CD4-positive, alpha-beta T cell treated with Interleukin-1 beta for 1 hour (primary cell): Measurements from ENCODE around the gene CFAP97D2.
"Not testable (repeated sequence)": the region's sequence is repeated elsewhere in the genome, so short reads cannot be mapped to it uniquely, and the experiment has no call there.

Source experiments
- DNase-seq, 2 donors: peaks; one replicate each; pipeline ENCODE4 v3.0.0-alpha.2; 2020 to 2022

The CFAP97D2 gene

GRCh38 chr13:114179087-114179658 lies at the start of gene CFAP97D2:
TSS of gene CFAP97D2 (plus strand) at chr13:114179257. CDS start at chr13:114179331, 74 bp downstream.
- no peak for DNase-seq

GRCh38 chr13:114129649-114130062 lies 49.4 kb upstream of the CFAP97D2 start:
- no peak for DNase-seq

- no peak for DNase-seq
Observed at GRCh38 chr13:114130131-114130836, 48.8 kb upstream of the CFAP97D2 start.

GRCh38 chr13:114130837-114131582 lies 48.0 kb upstream of the CFAP97D2 start:
- DNase-seq: peak; percentile 58 to 65

- peak in 1 of 2 donors; percentile 33 for DNase-seq
Observed at GRCh38 chr13:114131583-114132418, 47.3 kb upstream of the CFAP97D2 start.

GRCh38 chr13:114132419-114133121 lies 46.5 kb upstream of the CFAP97D2 start, which contains the start of gene RASA3:
TSS of gene RASA3 (minus strand) at chr13:114132623. CDS start at chr13:114132489, 134 bp downstream.
- DNase-seq: peak; percentile 69

GRCh38 chr13:114133126-114133525 lies 45.9 kb upstream of the CFAP97D2 start:
- not testable (repeated sequence) for DNase-seq

- DNase-seq: not testable (repeated sequence)
Observed at GRCh38 chr13:114133552-114133951, 45.5 kb upstream of the CFAP97D2 start.

GRCh38 chr13:114134111-114134943 lies 44.7 kb upstream of the CFAP97D2 start:
- peak in 1 of 2 donors; percentile 57 for DNase-seq

GRCh38 chr13:114134944-114135610 lies 44.0 kb upstream of the CFAP97D2 start:
- DNase-seq: no peak

- no peak for DNase-seq
Observed at GRCh38 chr13:114135731-114136171, 43.3 kb upstream of the CFAP97D2 start.

GRCh38 chr13:114136576-114136975 lies 42.5 kb upstream of the CFAP97D2 start:
- DNase-seq: no peak

GRCh38 chr13:114140131-114140905 lies 38.7 kb upstream of the CFAP97D2 start:
- peak; percentile 55 to 58 for DNase-seq

- DNase-seq: peak; percentile 41 to 48
Observed at GRCh38 chr13:114140906-114141250, 38.2 kb upstream of the CFAP97D2 start.

GRCh38 chr13:114141261-114141996 lies 37.6 kb upstream of the CFAP97D2 start:
- no peak for DNase-seq

GRCh38 chr13:114142137-114142550 lies 36.9 kb upstream of the CFAP97D2 start:
- DNase-seq: no peak

GRCh38 chr13:114142640-114143490 lies 36.2 kb upstream of the CFAP97D2 start:
- peak; percentile 83 to 85 for DNase-seq
